CD14-positive monocyte (primary cell): ENCODE measurements around the gene HES7. TPM values are rescaled to one million over a fixed set of nuclear protein-coding genes. Genes with fewer than 3 reads are reported as not detected.

Source experiments
- DNase-seq, 3 donors: peaks; one replicate each; pipeline ENCODE4 v3.0.0-alpha.2; 2011 to 2022
- H2AFZ ChIP-seq: 2 replicates; pipeline ENCODE4 v1.6.0; 2012; ENCODE audit warnings: mild to moderate bottlenecking, low read depth, low read length, inconsistent platforms; ENCODE audit not compliant: insufficient read depth, poor library complexity, severe bottlenecking
- H3K27ac ChIP-seq, 2 donors: 1 replicate in 1 of 2; 2 replicates in 1 of 2; pipeline ENCODE4 v1.5.1; 2012 to 2013; ENCODE audit warnings: low read length in 2 of 2, control low read depth in 1 of 2, inconsistent platforms in 1 of 2, low read depth in 1 of 2, mild to moderate bottlenecking in 1 of 2
- H3K27me3 ChIP-seq, 2 donors: one replicate each; pipeline versions ENCODE4 v1.6.0 to v1.6.1; 2011 to 2013; ENCODE audit warnings: low read length in 2 of 2; ENCODE audit not compliant: control insufficient read depth in 2 of 2, insufficient read depth in 2 of 2
- H3K36me3 ChIP-seq, 2 donors: replicated peaks in 1 of 2; 1 replicate in 1 of 2; 2 replicates in 1 of 2; pipeline versions ENCODE4 v1.5.1 to v1.6.1; 2012 to 2013; ENCODE audit warnings: low read length in 2 of 2, control low read depth in 1 of 2, inconsistent platforms in 1 of 2, mild to moderate bottlenecking in 1 of 2; ENCODE audit not compliant: insufficient read depth in 2 of 2, control insufficient read depth in 1 of 2
- H3K4me1 ChIP-seq, 2 donors: 1 replicate in 1 of 2; 2 replicates in 1 of 2; pipeline versions ENCODE4 v1.5.1 to v1.6.1; 2012 to 2013; ENCODE audit warnings: low read length in 2 of 2, control low read depth in 1 of 2, inconsistent platforms in 1 of 2, mild to moderate bottlenecking in 1 of 2, moderate library complexity in 1 of 2; ENCODE audit not compliant: insufficient read depth in 2 of 2, control insufficient read depth in 1 of 2
- H3K4me2 ChIP-seq: replicated peaks from 2 replicates; pipeline ENCODE3; 2012; ENCODE audit warnings: low read length, moderate library complexity, mild to moderate bottlenecking; ENCODE audit not compliant: poor library complexity, severe bottlenecking; ENCODE audit errors: extremely low read depth
- H3K4me3 ChIP-seq, 3 experiments: fragments of 200-600 bp in 1 of 3; sonication (generic) in 1 of 3; replicated peaks in 1 of 3; 1 replicate in 2 of 3; 2 replicates in 1 of 3; pipeline ENCODE4 v1.5.1; 2011 to 2013; ENCODE audit warnings: low read length in 3 of 3, mild to moderate bottlenecking in 3 of 3, control low read depth in 2 of 3, low read depth in 2 of 3, inconsistent platforms in 1 of 3, moderate library complexity in 1 of 3
- H3K79me2 ChIP-seq: 2 replicates; pipeline ENCODE4 v1.6.0; 2012; ENCODE audit warnings: mild to moderate bottlenecking, control low read depth, inconsistent platforms, low read length, moderate library complexity; ENCODE audit not compliant: insufficient read depth
- H3K9ac ChIP-seq: 2 replicates; pipeline ENCODE4 v1.6.0; 2017; ENCODE audit warnings: low read length, mild to moderate bottlenecking; ENCODE audit not compliant: insufficient read depth, poor library complexity, severe bottlenecking
- H3K9me3 ChIP-seq, 2 donors: replicated peaks in 1 of 2; 1 replicate in 1 of 2; 2 replicates in 1 of 2; pipeline versions ENCODE4 v1.5.1 to v1.6.1; 2012 to 2013; ENCODE audit warnings: low read length in 2 of 2, control low read depth in 1 of 2; ENCODE audit not compliant: control insufficient read depth in 1 of 2, insufficient read depth in 1 of 2
- H4K20me1 ChIP-seq: 2 replicates; pipeline ENCODE4 v1.6.0; 2012; ENCODE audit warnings: mild to moderate bottlenecking, low read length, control low read depth, moderate library complexity; ENCODE audit not compliant: insufficient read depth
- H3K27ac Mint-ChIP-seq, 7 donors: one replicate each; pipeline ENCODE4 v1.8.0; 2020; ENCODE audit warnings: mild to moderate bottlenecking in 7 of 7, mixed read lengths in 7 of 7, moderate library complexity in 6 of 7, inconsistent platforms in 2 of 7
- H3K27me3 Mint-ChIP-seq, 3 donors: one replicate each; pipeline ENCODE4 v1.8.0; 2021 to 2022; ENCODE audit warnings: low read depth in 3 of 3, mild to moderate bottlenecking in 3 of 3, mixed read lengths in 3 of 3, moderate library complexity in 3 of 3, inconsistent platforms in 1 of 3
- H3K36me3 Mint-ChIP-seq, 2 donors: one replicate each; pipeline ENCODE4 v1.8.0; 2020; ENCODE audit warnings: mixed read lengths in 2 of 2, inconsistent platforms in 1 of 2, mild to moderate bottlenecking in 1 of 2
- H3K4me1 Mint-ChIP-seq: one replicate; pipeline ENCODE4 v1.8.0; 2020; ENCODE audit warnings: mild to moderate bottlenecking, mixed read lengths
- H3K4me3 Mint-ChIP-seq, 2 donors: one replicate each; pipeline ENCODE4 v1.8.0; 2020; ENCODE audit warnings: mild to moderate bottlenecking in 2 of 2, mixed read lengths in 2 of 2, moderate library complexity in 1 of 2
- H3K9me3 Mint-ChIP-seq, 7 donors: one replicate each; pipeline ENCODE4 v1.8.0; 2020 to 2022; ENCODE audit warnings: mixed read lengths in 7 of 7, mild to moderate bottlenecking in 6 of 7, moderate library complexity in 6 of 7, inconsistent platforms in 2 of 7
- CTCF ChIP-seq: fragments of 200-600 bp; IDR thresholded peaks from one replicate; pipeline ENCODE4 v1.8.0; 2022; ENCODE audit warnings: antibody characterized with exemption, mild to moderate bottlenecking
- WGBS: methylation state at CpG from one replicate; pipeline ENCODE4 v1.1.5; 2013; ENCODE audit warnings: missing lambda C conversion rate; ENCODE audit not compliant: insufficient coverage; 5-methylcytosine and 5-hydroxymethylcytosine counted together
- intact Hi-C, 2 donors: fragments of 100-400 bp; cut with micrococcal nuclease; formaldehyde crosslinking; loops; one replicate each; pipeline versions ENCODE4 v1.15.0 to v1.15.1; 2023
- polyA plus RNA-seq, 3 donors: library from polyadenylated mRNA; depleted of rRNA in 1 of 3; unstranded in 2 of 3; stranded (reverse) in 1 of 3; fragments of 300-500 nt in 2 of 3; fragments of >200 nt in 1 of 3; fragmentation: Illumina TruSeq in 2 of 3; gene quantifications; 1 replicate in 2 of 3; 2 replicates in 1 of 3; pipeline ENCODE4 v1.2.3, GENCODE V29; 2012 to 2021

Gene HES7
- polyA plus RNA-seq, 3 donors = not detected

GRCh38 chr17:8138672-8139371 is 14.9 kb upstream of the HES7 start:
- TF ChIP-seq CTCF = peak; percentile 94
- intact Hi-C loops = loop anchor here (1.0 to 10.0 kb wide), 5 partner anchors 9 to 156 kb away; partner anchors contain the start of gene SLC25A35 (in 1 of the 2)
- H3K36me3 ChIP-seq = peaks cover 33 to 39% of the 10 kb centered on the region in 2 donors
- H3K9ac ChIP-seq = no peak overlapping the region
- no peak overlapping the region for H2AFZ ChIP-seq
- no peaks in the 10 kb centered on the region for H3K4me1 Mint-ChIP-seq
- H3K9me3 ChIP-seq = no peaks in the 10 kb centered on the region
- peaks cover 50% of the 10 kb centered on the region for H4K20me1 ChIP-seq
- H3K79me2 ChIP-seq = no peaks in the 10 kb centered on the region
- no peak overlapping the region for H3K4me3 Mint-ChIP-seq
- H3K4me1 ChIP-seq = peaks cover 34 to 40% of the 10 kb centered on the region in 2 donors
- peaks cover 6 to 18% (median 11%) of the 10 kb centered on the region in 3 donors for H3K27me3 Mint-ChIP-seq
- 0% methylated on average over 43 of the region's 46 CpGs for WGBS
- H3K36me3 Mint-ChIP-seq = peaks cover 33 to 38% of the 10 kb centered on the region in 2 donors
- H3K27me3 ChIP-seq = peaks cover 0 to 10% of the 10 kb centered on the region in 2 donors
- peak overlapping the region; percentile 80 for H3K4me2 ChIP-seq
- H3K9me3 Mint-ChIP-seq = no peaks in the 10 kb centered on the region
- peak overlapping the region; percentile 55 to 58 for H3K27ac ChIP-seq
- no peak overlapping the region for H3K27ac Mint-ChIP-seq
- H3K4me3 ChIP-seq = peak overlapping the region; percentile 4 to 68 (median 21)
- DNase-seq = peak; percentile 88 to 93 (median 90)

GRCh38 chr17:8138374-8138671 is 14.4 kb upstream of the HES7 start:
- H3K36me3 ChIP-seq = peaks cover 28 to 34% of the 10 kb centered on the region in 2 donors
- no peak for TF ChIP-seq CTCF
- no peaks in the 10 kb centered on the region for H3K9me3 ChIP-seq
- H3K27me3 ChIP-seq = peaks cover 0 to 10% of the 10 kb centered on the region in 2 donors
- no peak for DNase-seq
- H3K4me3 ChIP-seq = peak overlapping the region in 2 of 3 experiments; percentile 1 to 68
- H3K4me1 ChIP-seq = peaks cover 34 to 40% of the 10 kb centered on the region in 2 donors
- no peaks in the 10 kb centered on the region for H3K79me2 ChIP-seq
- H3K4me1 Mint-ChIP-seq = no peaks in the 10 kb centered on the region
- intact Hi-C loops = loop anchor here in 1 of 2 donors (2.0 to 10.0 kb wide), 4 partner anchors 20 to 156 kb away; partner anchors contain the start of gene SLC25A35
- H2AFZ ChIP-seq = no peak overlapping the region
- no peak overlapping the region for H3K9ac ChIP-seq
- no peak overlapping the region for H3K4me3 Mint-ChIP-seq
- WGBS = 0% methylated on average over 7 of the region's 7 CpGs
- no peak overlapping the region for H3K27ac Mint-ChIP-seq
- H3K27me3 Mint-ChIP-seq = peaks cover 6 to 20% (median 11%) of the 10 kb centered on the region in 3 donors
- peak overlapping the region; percentile 80 for H3K4me2 ChIP-seq
- peaks cover 46% of the 10 kb centered on the region for H4K20me1 ChIP-seq
- H3K9me3 Mint-ChIP-seq = no peaks in the 10 kb centered on the region
- peak overlapping the region; percentile 55 to 58 for H3K27ac ChIP-seq
- peaks cover 28 to 33% of the 10 kb centered on the region in 2 donors for H3K36me3 Mint-ChIP-seq
